Subcutaneous adipose tissue (tissue), 4 donors: Measurements from ENCODE around the gene ZNF107. TPM values are rescaled to one million over a fixed set of nuclear protein-coding genes. Genes with fewer than 3 reads are reported as not detected.

Experiments
- CTCF ChIP-seq: fragments of 450-650 bp; IDR thresholded peaks from one replicate; pipeline ENCODE4 v1.5.1; 2016; ENCODE audit warnings: low read depth, mild to moderate bottlenecking, control low read depth, antibody characterized with exemption, moderate library complexity
- total RNA-seq, 4 donors: library from RNA; depleted of rRNA; stranded (reverse); fragments of >200 nt; gene quantifications; one replicate each; pipeline ENCODE4 v1.1.0, GENCODE V29; 2016

Gene ZNF107
- total RNA-seq, 4 donors from 2014 or later, result 3.9 to 9.5 (median 4.3) TPM

GRCh38 chr7:64637521-64638445, 28.1 kb upstream of the ZNF107 start:
- no peak for TF ChIP-seq CTCF

- no peak for TF ChIP-seq CTCF
These were observed 27.1 kb upstream of the ZNF107 start for GRCh38 chr7:64638822-64639221.

- TF ChIP-seq CTCF, result no peak
These were observed 26.5 kb upstream of the ZNF107 start for GRCh38 chr7:64639267-64640001.

GRCh38 chr7:64640504-64640903, 25.4 kb upstream of the ZNF107 start:
- no peak for TF ChIP-seq CTCF

- no peak for TF ChIP-seq CTCF
These were observed 23.9 kb upstream of the ZNF107 start for GRCh38 chr7:64642046-64642445.

GRCh38 chr7:64642875-64643274, 23.1 kb upstream of the ZNF107 start:
- no peak for TF ChIP-seq CTCF

GRCh38 chr7:64643566-64643965, 22.4 kb upstream of the ZNF107 start:
- no peak for TF ChIP-seq CTCF
